ENCODE results near the gene SRXN1.
A peak's percentile ranks its signal among the peaks of the same experiment; 100 is the strongest.

The SRXN1 gene

DNA sequence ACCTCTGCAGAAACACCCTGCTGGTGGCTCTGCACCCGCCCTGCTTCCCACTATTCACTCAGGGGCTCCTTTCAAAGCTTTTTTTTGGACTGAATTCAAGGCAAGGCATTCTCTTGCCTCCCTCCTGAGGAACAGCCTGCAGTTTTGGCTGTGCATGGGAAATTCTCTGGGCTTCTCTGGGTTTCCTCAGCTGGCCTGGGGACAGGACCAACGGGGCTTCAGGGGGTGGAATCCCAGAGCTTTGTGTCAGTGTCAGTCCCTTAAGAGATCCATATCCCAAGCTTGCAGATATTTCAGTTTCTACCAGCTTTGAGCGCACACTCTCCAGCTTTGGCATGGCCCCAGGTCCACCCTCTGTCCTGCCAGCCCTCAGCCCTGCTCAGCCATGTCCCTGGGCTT, 20.6 kb upstream of the SRXN1 start:
- no peaks in the 10 kb centered on the region for H3F3A ChIP-seq (ENCODE audit: insufficient read depth, low read length)
- no peaks in the 10 kb centered on the region for H3K9me3 ChIP-seq (ENCODE audit: low read length)
- H3K4me2 ChIP-seq (ENCODE audit: low read length), result no peak overlapping the region
- no peak overlapping the region for H2AFZ ChIP-seq (ENCODE audit: low read length)
- H3K4me3 ChIP-seq (ENCODE audit: low read depth, low read length, poor library complexity, severe bottlenecking), result no peak overlapping the region
- no peaks in the 10 kb centered on the region for H3K4me1 ChIP-seq (ENCODE audit: insufficient read depth, low read length, severe bottlenecking)
- no peaks in the 10 kb centered on the region for H4K20me1 ChIP-seq (ENCODE audit: insufficient read depth, low read length)
- no peak for TF ChIP-seq EZH2 (IDR thresholded peaks at IDR 0.05; ENCODE audit: borderline replicate concordance, low read length)
- TF ChIP-seq, protein P1, sequence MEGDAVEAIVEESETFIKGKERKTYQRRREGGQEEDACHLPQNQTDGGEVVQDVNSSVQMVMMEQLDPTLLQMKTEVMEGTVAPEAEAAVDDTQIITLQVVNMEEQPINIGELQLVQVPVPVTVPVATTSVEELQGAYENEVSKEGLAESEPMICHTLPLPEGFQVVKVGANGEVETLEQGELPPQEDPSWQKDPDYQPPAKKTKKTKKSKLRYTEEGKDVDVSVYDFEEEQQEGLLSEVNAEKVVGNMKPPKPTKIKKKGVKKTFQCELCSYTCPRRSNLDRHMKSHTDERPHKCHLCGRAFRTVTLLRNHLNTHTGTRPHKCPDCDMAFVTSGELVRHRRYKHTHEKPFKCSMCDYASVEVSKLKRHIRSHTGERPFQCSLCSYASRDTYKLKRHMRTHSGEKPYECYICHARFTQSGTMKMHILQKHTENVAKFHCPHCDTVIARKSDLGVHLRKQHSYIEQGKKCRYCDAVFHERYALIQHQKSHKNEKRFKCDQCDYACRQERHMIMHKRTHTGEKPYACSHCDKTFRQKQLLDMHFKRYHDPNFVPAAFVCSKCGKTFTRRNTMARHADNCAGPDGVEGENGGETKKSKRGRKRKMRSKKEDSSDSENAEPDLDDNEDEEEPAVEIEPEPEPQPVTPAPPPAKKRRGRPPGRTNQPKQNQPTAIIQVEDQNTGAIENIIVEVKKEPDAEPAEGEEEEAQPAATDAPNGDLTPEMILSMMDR (IDR thresholded peaks at IDR 0.05; ENCODE audit: low read length), result no peak
- H3K36me3 ChIP-seq (ENCODE audit: insufficient read depth, low read length), result no peaks in the 10 kb centered on the region
- no peaks in the 10 kb centered on the region for H3K79me2 ChIP-seq (ENCODE audit: insufficient read depth, low read length)
- no peak overlapping the region for H3K9ac ChIP-seq (ENCODE audit: low read length)
- no peaks in the 10 kb centered on the region for H3K27me3 ChIP-seq (ENCODE audit: insufficient read depth, low read length)
- H3K27ac ChIP-seq (ENCODE audit: low read depth, low read length, poor library complexity, severe bottlenecking), result no peak overlapping the region
- no peaks in the 10 kb centered on the region for H3K9me2 ChIP-seq (ENCODE audit: low read depth, low read length)

DNA sequence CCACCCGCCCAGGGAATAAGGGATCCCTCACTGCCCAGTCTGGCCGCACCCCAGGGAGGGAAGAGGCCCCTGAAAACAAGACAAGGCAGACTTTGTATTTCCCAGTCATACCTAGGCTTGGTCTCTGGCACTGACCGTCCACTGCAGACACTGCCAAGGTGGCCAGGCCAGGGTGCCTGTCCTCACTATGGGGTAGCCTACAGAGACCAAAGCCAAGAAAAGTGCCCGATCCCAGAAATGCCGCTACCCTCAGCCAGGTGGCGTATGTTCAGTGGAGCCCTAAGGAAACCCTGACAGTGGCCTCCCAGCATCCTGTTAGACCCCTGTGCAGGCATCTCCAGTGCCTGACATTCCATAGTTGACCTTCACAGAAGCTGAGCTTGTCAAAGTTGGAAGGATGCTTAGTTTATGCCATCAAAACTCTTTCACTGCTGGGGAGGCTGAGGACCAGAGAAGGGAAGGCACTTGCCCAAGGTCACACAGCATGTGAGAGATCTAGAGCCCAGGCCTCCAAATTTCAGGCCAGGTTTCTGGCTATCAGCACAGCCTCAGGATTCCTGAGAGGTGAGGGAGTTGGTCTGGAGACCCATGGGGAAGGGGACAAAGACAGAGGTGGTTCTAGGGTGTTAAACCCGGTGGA, 20.1 kb upstream of the SRXN1 start:
- no peaks in the 10 kb centered on the region for H3K36me3 ChIP-seq (ENCODE audit: insufficient read depth, low read length)
- no peaks in the 10 kb centered on the region for H3K79me2 ChIP-seq (ENCODE audit: insufficient read depth, low read length)
- H3K9ac ChIP-seq (ENCODE audit: low read length), result no peak overlapping the region
- H2AFZ ChIP-seq (ENCODE audit: low read length), result no peak overlapping the region
- H4K20me1 ChIP-seq (ENCODE audit: insufficient read depth, low read length), result no peaks in the 10 kb centered on the region
- no peak for TF ChIP-seq EZH2 (IDR thresholded peaks at IDR 0.05; ENCODE audit: borderline replicate concordance, low read length)
- TF ChIP-seq, protein P1 (IDR thresholded peaks at IDR 0.05; ENCODE audit: low read length), result peak; percentile 50; the same call in 1 of the 2 replicates
- no peaks in the 10 kb centered on the region for H3K27me3 ChIP-seq (ENCODE audit: insufficient read depth, low read length)
- H3K27ac ChIP-seq (ENCODE audit: low read depth, low read length, poor library complexity, severe bottlenecking), result no peak overlapping the region
- no peaks in the 10 kb centered on the region for H3K9me3 ChIP-seq (ENCODE audit: low read length)
- H3K4me3 ChIP-seq (ENCODE audit: low read depth, low read length, poor library complexity, severe bottlenecking), result no peak overlapping the region
- H3K4me2 ChIP-seq (ENCODE audit: low read length), result no peak overlapping the region
- no peaks in the 10 kb centered on the region for H3F3A ChIP-seq (ENCODE audit: insufficient read depth, low read length)
- H3K9me2 ChIP-seq (ENCODE audit: low read depth, low read length), result no peaks in the 10 kb centered on the region
- H3K4me1 ChIP-seq (ENCODE audit: insufficient read depth, low read length, severe bottlenecking), result no peaks in the 10 kb centered on the region

DNA sequence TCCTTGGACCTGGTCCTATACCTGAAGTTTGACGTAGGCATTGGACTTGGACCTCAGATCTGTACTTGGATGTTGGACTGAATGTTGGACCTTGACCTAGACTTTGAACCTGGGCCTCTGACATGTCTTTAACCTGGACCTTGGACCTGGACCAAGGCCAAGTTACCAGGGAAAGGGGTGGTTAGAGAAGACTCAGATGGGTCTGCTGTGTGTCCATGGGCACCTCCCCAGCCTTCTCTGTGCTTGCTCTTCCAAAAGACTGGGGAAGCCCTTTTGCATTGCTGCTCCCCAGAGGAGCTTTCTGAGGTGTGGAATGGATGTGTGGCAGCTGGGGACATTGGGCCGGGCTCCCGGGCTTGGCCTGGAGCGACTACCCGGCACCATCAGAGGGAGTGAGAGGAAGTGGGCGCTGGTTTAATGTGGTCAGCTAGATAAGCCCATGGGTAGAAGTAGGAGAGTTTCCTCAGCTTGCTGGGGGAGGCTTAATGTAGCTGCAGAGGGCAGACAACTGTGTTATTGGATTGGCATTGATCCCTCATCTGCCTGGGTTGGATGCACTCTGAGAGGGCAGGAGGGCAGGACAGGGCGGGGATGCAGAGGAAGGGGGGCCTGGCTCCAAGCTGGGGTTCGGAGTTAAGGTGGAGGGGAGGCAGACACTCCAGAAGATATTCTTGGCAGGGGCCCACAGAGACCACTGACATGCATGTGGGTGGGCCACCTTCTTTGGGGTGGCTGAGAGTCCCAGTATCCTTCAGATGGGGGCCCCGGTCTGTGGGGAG, 18.4 kb upstream of the SRXN1 start:
- Histone ChIP-seq H3K9ac (ENCODE audit: low read length) (no peak overlapping the region), H3K4me1 (ENCODE audit: insufficient read depth, low read length, severe bottlenecking) (no peaks in the 10 kb centered on the region), H2AFZ (ENCODE audit: low read length) (no peak overlapping the region), H3K79me2 (ENCODE audit: insufficient read depth, low read length) (no peaks in the 10 kb centered on the region), H3K27ac (ENCODE audit: low read depth, low read length, poor library complexity, severe bottlenecking) (no peak overlapping the region), H3F3A (ENCODE audit: insufficient read depth, low read length) (no peaks in the 10 kb centered on the region), H3K27me3 (ENCODE audit: insufficient read depth, low read length) (no peaks in the 10 kb centered on the region), H3K4me2 (ENCODE audit: low read length) (no peak overlapping the region), H3K9me2 (ENCODE audit: low read depth, low read length) (no peaks in the 10 kb centered on the region), H3K4me3 (ENCODE audit: low read depth, low read length, poor library complexity, severe bottlenecking) (no peak overlapping the region), H4K20me1 (ENCODE audit: insufficient read depth, low read length) (no peaks in the 10 kb centered on the region), H3K36me3 (ENCODE audit: insufficient read depth, low read length) (no peaks in the 10 kb centered on the region), H3K9me3 (ENCODE audit: low read length) (no peaks in the 10 kb centered on the region)
- TF ChIP-seq, protein P1 (IDR thresholded peaks at IDR 0.05; ENCODE audit: low read length), result no peak
- TF ChIP-seq EZH2 (IDR thresholded peaks at IDR 0.05; ENCODE audit: borderline replicate concordance, low read length), result no peak

Data from OCI-LY1 (cell line).